ENCODE measurements around the gene TOM1L2.

GRCh38 chr17:18006495-18007239 is 34.5 kb upstream of the TOM1L2 start:
- TF ChIP-seq CTCF (IDR thresholded peaks at IDR 0.05): no peak
- no peak for TF ChIP-seq POLR2A (IDR thresholded peaks at IDR 0.05)

Data from stomach (tissue), 4 donors.